Left lung (tissue), 10 donors: ENCODE measurements around the gene ITGA3. TPM values are rescaled to one million over a fixed set of nuclear protein-coding genes. Genes with fewer than 3 reads are reported as not detected.
A peak's percentile ranks its signal among the peaks of the same experiment; 100 is the strongest.

ENCODE experiments used
- ATAC-seq: fragments of 200-7000 bp; cut with Tn5 transposase; one replicate; pipeline ENCODE4 v1.9.1; 2020; ENCODE audit warnings: moderate library complexity
- DNase-seq, 4 donors: peaks; one replicate each; pipeline ENCODE4 v3.0.0-alpha.2; 2013 to 2020
- H3K27ac ChIP-seq, 2 donors: fragments of 200-600 bp; sonication (generic) in 1 of 2; one replicate each; pipeline versions ENCODE4 v1.5.0 to v1.8.0; 2020 to 2021
- H3K27me3 ChIP-seq, 2 donors: fragments of 200-600 bp; sonication (generic) in 1 of 2; one replicate each; pipeline versions ENCODE4 v1.5.0 to v1.8.0; 2020 to 2021
- H3K36me3 ChIP-seq, 2 donors: fragments of 200-600 bp; sonication (generic) in 1 of 2; one replicate each; pipeline versions ENCODE4 v1.5.0 to v1.8.0; 2020 to 2021
- H3K4me1 ChIP-seq, 2 donors: fragments of 200-600 bp; one replicate each; pipeline ENCODE4 v1.8.0; 2021
- H3K4me3 ChIP-seq, 2 donors: fragments of 200-600 bp; sonication (generic) in 1 of 2; one replicate each; pipeline versions ENCODE4 v1.5.0 to v1.8.0; 2020 to 2021; ENCODE audit warnings: mild to moderate bottlenecking in 1 of 2
- H3K9me3 ChIP-seq, 2 donors: fragments of 200-600 bp; sonication (generic) in 1 of 2; one replicate each; pipeline versions ENCODE4 v1.5.0 to v1.8.0; 2020 to 2021
- intact Hi-C, 2 donors: fragments of 100-400 bp; cut with DNase I; formaldehyde crosslinking; loops; one replicate each; pipeline versions ENCODE4 v1.11.2 to v1.14.2; 2022
- polyA plus RNA-seq, 6 donors: library from polyadenylated mRNA; unstranded; fragments of 120-200 nt; gene quantifications; one replicate each; pipeline ENCODE4 v1.2.1, GENCODE V29; 2013; ENCODE audit not compliant: insufficient read length in 6 of 6
- total RNA-seq, 2 donors: library from RNA; stranded (reverse); fragmentation: NEBNext Ultra II Directional; extraction: Animal tissue kit (Norgen Biotek cat#: 25700); gene quantifications; one replicate each; pipeline ENCODE4 v1.2.1, GENCODE V29; 2021
- TF ChIP-seq, protein P1 (sequence below), 2 donors: fragments of 200-600 bp; sonication (generic) in 1 of 2; IDR thresholded peaks; one replicate each; pipeline versions ENCODE4 v1.5.0 to v1.8.0; 2021; ENCODE audit warnings: antibody characterized with exemption in 2 of 2
- donor health status: DM: no; HTN: yes; CAD: no.
- donor health status: DM: no; HTN: no; CAD: no.

The ITGA3 gene
- total and polyA plus RNA-seq, 8 donors: 43.0 to 311 (median 56.5) TPM

DNA sequence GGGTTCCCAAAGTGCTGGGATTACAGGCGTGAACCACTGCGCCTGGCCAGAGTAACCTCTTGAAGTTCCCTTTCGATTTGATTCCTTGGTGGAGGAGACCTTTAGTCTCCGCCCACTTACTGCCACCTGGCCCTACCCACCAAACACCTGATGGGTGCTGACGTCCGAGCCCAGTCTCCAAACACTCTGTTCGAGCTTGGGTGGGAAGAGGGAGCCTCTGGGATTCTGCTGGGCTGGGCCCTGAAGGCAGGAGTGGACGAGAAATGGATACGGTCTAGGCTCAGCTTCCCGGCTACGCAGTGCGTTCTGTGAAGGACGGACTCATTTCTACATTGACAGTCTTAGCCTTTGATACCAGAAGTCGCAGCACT, 870 bp upstream of the ITGA3 start:
- Histone ChIP-seq H3K27ac (peak overlapping the region; percentile 87 to 93), H3K9me3 (no peaks in the 10 kb centered on the region), H3K36me3 (no peaks in the 10 kb centered on the region), H3K27me3 (peaks cover 0 to 50% of the 10 kb centered on the region in 2 donors), H3K4me1 (peaks cover 56 to 96% of the 10 kb centered on the region in 2 donors), H3K4me3 (peak overlapping the region; percentile 61 to 78)
- ATAC-seq: peak; percentile 73
- intact Hi-C loops: no loop called here
- TF ChIP-seq, protein P1, sequence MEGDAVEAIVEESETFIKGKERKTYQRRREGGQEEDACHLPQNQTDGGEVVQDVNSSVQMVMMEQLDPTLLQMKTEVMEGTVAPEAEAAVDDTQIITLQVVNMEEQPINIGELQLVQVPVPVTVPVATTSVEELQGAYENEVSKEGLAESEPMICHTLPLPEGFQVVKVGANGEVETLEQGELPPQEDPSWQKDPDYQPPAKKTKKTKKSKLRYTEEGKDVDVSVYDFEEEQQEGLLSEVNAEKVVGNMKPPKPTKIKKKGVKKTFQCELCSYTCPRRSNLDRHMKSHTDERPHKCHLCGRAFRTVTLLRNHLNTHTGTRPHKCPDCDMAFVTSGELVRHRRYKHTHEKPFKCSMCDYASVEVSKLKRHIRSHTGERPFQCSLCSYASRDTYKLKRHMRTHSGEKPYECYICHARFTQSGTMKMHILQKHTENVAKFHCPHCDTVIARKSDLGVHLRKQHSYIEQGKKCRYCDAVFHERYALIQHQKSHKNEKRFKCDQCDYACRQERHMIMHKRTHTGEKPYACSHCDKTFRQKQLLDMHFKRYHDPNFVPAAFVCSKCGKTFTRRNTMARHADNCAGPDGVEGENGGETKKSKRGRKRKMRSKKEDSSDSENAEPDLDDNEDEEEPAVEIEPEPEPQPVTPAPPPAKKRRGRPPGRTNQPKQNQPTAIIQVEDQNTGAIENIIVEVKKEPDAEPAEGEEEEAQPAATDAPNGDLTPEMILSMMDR (IDR thresholded peaks at IDR 0.05): no peak
- DNase-seq: peak in 2 of 4 donors; percentile 82 to 84

DNA sequence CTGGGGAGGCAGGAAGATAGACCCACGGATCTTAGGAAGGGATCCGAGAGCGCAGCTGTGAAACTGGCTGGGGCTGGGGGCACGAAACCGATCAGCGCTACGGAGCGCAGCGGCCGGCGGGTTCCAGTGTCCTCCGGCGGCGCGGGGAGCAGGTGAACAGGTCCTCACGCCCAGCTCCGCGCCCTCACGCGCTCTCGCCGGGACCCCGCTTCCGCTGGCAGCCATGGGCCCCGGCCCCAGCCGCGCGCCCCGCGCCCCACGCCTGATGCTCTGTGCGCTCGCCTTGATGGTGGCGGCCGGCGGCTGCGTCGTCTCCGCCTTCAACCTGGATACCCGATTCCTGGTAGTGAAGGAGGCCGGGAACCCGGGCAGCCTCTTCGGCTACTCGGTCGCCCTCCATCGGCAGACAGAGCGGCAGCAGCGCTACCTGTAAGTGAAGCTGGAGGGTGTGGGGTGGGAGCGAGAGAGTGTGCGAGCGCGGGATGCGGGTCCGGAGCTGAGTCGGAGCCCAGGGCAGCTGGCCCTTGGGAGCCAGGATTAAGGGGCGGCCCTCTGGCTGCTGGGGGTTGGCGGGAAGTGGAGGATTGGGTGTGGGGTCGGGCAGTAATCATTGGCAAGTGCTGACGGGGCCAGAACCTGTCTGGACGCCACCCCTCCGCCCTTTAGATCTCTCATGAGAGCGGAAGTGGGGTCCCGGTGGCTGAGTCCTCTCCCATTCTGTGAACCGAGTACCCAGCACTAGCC, 479 bp downstream of the ITGA3 start:
- intact Hi-C loops: no loop called here
- Histone ChIP-seq H3K4me3 (peak overlapping the region; percentile 61 to 78), H3K36me3 (no peaks in the 10 kb centered on the region), H3K27me3 (peaks cover 0 to 50% of the 10 kb centered on the region in 2 donors), H3K27ac (peak overlapping the region; percentile 87 to 93), H3K9me3 (no peaks in the 10 kb centered on the region), H3K4me1 (peaks cover 63 to 96% of the 10 kb centered on the region in 2 donors)
- peak in 2 of 4 donors; percentile 60 to 86 for DNase-seq
- TF ChIP-seq, protein P1 (IDR thresholded peaks at IDR 0.05): peak in 1 of 2 donors; percentile 18
- ATAC-seq: peak; percentile 5

DNA sequence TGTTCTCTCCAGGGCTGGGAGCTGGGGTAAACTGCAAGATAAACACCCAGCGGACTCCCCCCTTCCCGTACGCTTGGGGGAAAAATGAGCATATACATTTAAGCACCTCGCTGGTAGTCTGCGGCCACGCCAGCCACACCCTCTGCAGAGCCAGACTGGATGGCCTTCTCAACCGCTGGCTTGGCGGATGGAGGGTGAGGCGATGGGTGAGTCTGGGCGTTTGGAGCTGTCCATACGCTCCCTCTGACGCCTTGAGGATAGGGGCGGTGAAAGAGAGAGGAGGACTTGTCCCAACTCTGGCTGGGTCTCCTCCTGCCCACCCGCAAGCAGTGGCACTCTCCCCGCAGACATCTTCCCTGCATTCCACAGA, 1.0 kb downstream of the ITGA3 start:
- peak overlapping the region; percentile 61 to 78 for H3K4me3 ChIP-seq
- DNase-seq: peak in 1 of 4 donors; percentile 39
- intact Hi-C loops: no loop called here
- peaks cover 0 to 50% of the 10 kb centered on the region in 2 donors for H3K27me3 ChIP-seq
- H3K4me1 ChIP-seq: peaks cover 63 to 97% of the 10 kb centered on the region in 2 donors
- TF ChIP-seq, protein P1 (IDR thresholded peaks at IDR 0.05): no peak
- H3K36me3 ChIP-seq: no peaks in the 10 kb centered on the region
- peak; percentile 5 for ATAC-seq
- no peaks in the 10 kb centered on the region for H3K9me3 ChIP-seq
- peak overlapping the region; percentile 87 to 93 for H3K27ac ChIP-seq

DNA sequence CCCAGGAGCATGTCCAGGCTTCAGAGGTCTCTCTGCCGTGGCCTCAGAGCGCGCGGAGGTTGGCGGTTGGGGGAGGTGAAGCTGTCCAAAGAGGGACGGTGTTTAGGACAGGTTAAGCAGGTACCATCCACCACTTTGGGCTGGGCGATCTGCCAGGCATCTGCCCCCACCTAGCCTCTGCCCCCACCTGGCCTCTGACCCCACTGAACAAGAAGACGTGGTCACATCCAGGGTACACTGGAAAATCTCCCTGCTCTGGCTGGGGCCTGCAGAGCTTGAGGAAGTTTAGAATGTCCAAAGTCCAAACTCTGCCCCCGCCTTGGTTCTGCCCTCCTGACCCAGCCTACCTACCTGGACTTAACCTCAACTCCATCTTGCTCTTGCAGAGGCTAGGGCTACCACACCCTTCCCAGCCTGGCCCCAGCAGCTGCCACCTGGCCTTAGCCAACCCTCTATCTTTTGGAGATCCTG, 1.6 kb downstream of the ITGA3 start:
- Histone ChIP-seq H3K27me3 (peaks cover 0 to 50% of the 10 kb centered on the region in 2 donors), H3K36me3 (no peaks in the 10 kb centered on the region), H3K4me1 (peaks cover 67 to 97% of the 10 kb centered on the region in 2 donors), H3K27ac (peak overlapping the region; percentile 87 to 93), H3K9me3 (no peaks in the 10 kb centered on the region), H3K4me3 (peak overlapping the region; percentile 61 to 78)
- ATAC-seq (no peak), DNase-seq (no peak)
- intact Hi-C loops: no loop called here
- TF ChIP-seq, protein P1 (IDR thresholded peaks at IDR 0.05): no peak

DNA sequence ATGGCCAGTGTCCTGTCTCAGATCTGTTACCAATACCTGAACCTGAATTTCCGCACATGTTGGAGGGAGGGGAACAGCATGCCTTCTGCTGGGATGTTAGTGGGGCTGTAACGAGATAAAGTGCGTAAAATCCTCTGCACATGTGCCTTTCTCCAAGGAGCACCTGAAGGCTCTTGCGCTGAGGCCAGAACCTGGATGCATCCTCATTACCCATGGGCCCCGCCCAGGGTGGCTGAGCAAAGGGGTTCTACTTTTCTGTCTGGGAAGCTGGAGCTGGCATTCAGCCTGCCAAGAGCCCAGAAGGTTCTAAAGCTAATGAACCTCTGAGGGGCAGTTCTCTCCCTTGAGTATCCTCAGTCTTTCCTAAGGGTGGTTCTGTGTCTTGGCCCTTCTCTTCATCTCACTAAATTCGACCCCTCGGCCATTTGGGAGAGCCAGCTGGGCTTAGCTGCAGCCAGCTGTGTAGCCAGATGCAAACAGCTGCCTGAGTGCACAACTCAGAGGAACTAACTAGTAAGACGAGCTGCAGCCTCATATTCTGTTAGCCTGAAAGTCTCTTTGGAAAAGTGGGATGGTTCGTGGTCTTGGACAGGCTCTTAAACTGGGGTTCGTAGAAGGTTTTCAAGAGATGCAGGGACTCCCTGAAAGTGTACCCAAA, 2.5 kb downstream of the ITGA3 start:
- TF ChIP-seq, protein P1 (IDR thresholded peaks at IDR 0.05): no peak
- intact Hi-C loops: no loop called here
- no peaks in the 10 kb centered on the region for H3K36me3 ChIP-seq
- peaks cover 0 to 47% of the 10 kb centered on the region in 2 donors for H3K27me3 ChIP-seq
- H3K9me3 ChIP-seq: no peaks in the 10 kb centered on the region
- peaks cover 69 to 97% of the 10 kb centered on the region in 2 donors for H3K4me1 ChIP-seq
- H3K4me3 ChIP-seq: peak overlapping the region; percentile 61 to 78
- ATAC-seq (no peak), DNase-seq (peak in 2 of 4 donors; percentile 82 to 92)
- H3K27ac ChIP-seq: peak overlapping the region; percentile 60 to 87
